ENCODE results near the gene MED12L. TPM values are rescaled to one million over a fixed set of nuclear protein-coding genes. Genes with fewer than 3 reads are reported as not detected.

The MED12L gene
- total RNA-seq, 1 donor from 2014 or later: 0.97 TPM

DNA sequence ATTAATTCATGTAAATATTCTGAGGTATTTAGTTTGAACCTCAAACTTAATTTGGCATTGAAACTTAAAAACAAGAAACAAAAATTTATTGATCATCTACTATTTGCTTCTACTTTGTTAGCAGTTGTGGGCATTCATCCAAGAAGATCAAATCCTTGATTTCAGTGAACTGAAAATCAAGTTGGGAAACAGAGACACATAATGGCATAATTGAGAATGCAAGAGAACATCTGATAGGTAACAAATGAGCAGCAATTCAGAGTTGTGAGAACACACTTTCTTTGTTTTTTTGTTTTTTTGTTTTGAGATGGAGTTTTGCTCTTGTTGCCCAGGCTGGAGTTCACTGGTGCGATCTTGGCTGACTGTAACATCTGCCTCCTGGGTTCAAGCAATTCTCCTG, 33.9 kb upstream of the MED12L start:
- H3K27me3 Mint-ChIP-seq (ENCODE audit: low read depth): peaks cover 2% of the 10 kb centered on the region
- no peaks in the 10 kb centered on the region for H3K4me1 Mint-ChIP-seq (ENCODE audit: low read depth)
- no peaks in the 10 kb centered on the region for H3K36me3 Mint-ChIP-seq (ENCODE audit: low read depth)
- TF ChIP-seq, protein P1, sequence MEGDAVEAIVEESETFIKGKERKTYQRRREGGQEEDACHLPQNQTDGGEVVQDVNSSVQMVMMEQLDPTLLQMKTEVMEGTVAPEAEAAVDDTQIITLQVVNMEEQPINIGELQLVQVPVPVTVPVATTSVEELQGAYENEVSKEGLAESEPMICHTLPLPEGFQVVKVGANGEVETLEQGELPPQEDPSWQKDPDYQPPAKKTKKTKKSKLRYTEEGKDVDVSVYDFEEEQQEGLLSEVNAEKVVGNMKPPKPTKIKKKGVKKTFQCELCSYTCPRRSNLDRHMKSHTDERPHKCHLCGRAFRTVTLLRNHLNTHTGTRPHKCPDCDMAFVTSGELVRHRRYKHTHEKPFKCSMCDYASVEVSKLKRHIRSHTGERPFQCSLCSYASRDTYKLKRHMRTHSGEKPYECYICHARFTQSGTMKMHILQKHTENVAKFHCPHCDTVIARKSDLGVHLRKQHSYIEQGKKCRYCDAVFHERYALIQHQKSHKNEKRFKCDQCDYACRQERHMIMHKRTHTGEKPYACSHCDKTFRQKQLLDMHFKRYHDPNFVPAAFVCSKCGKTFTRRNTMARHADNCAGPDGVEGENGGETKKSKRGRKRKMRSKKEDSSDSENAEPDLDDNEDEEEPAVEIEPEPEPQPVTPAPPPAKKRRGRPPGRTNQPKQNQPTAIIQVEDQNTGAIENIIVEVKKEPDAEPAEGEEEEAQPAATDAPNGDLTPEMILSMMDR (IDR thresholded peaks at IDR 0.05): no peak
- H3K9me3 Mint-ChIP-seq (ENCODE audit: low read depth): no peaks in the 10 kb centered on the region
- no peak overlapping the region for H3K4me3 Mint-ChIP-seq (ENCODE audit: unreplicated experiment)
- H3K27ac Mint-ChIP-seq (ENCODE audit: unreplicated experiment): no peak overlapping the region
- DNase-seq (ENCODE audit: low spot score): no peak

DNA sequence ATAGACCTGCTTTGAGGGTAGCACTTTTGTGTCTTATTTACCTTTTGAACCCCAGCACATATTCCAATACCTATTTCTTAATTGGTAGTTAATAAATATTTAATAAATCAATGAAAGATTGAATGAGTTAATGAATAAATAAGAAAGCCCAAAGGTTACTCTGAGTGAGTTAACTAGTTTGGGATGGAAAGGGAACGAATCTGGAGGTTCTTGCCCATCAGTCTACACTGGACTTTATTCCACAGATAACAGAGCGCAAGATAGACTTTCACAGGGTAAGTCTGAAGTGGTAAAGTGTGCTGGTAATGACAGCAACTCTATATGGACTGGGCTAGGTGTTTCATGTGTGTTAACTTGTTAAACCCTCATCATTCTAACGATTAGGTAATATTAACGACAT, 33.1 kb upstream of the MED12L start:
- Mint-ChIP-seq H3K36me3 (ENCODE audit: low read depth) (no peaks in the 10 kb centered on the region), H3K9me3 (ENCODE audit: low read depth) (no peaks in the 10 kb centered on the region), H3K4me3 (ENCODE audit: unreplicated experiment) (no peak overlapping the region), H3K27ac (ENCODE audit: unreplicated experiment) (no peak overlapping the region), H3K4me1 (ENCODE audit: low read depth) (no peaks in the 10 kb centered on the region), H3K27me3 (ENCODE audit: low read depth) (peaks cover 2% of the 10 kb centered on the region)
- no peak for DNase-seq (ENCODE audit: low spot score)
- TF ChIP-seq, protein P1 (IDR thresholded peaks at IDR 0.05): no peak

DNA sequence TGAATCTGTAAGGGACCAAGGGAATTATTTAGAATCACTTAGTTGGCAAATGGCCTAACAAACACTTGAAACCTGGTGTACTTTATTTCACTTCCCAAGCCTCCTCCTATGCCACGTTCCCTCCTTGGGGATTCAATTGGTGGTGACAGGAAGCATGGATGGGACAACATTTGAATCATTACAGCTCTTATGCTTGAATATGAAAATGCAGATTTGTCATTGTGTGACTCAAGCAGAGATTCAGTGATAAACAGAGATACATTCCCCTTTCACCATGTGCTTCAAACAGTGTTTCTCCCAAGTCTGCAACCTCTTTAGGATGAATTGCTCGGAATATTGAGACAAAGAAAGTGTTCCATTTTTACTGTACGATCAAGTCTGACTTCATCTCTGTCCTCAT, 32.7 kb upstream of the MED12L start:
- H3K9me3 Mint-ChIP-seq (ENCODE audit: low read depth): no peaks in the 10 kb centered on the region
- TF ChIP-seq, protein P1 (IDR thresholded peaks at IDR 0.05): no peak
- no peak for DNase-seq (ENCODE audit: low spot score)
- no peak overlapping the region for H3K4me3 Mint-ChIP-seq (ENCODE audit: unreplicated experiment)
- H3K36me3 Mint-ChIP-seq (ENCODE audit: low read depth): no peaks in the 10 kb centered on the region
- no peaks in the 10 kb centered on the region for H3K4me1 Mint-ChIP-seq (ENCODE audit: low read depth)
- H3K27me3 Mint-ChIP-seq (ENCODE audit: low read depth): peaks cover 2% of the 10 kb centered on the region
- no peak overlapping the region for H3K27ac Mint-ChIP-seq (ENCODE audit: unreplicated experiment)

DNA sequence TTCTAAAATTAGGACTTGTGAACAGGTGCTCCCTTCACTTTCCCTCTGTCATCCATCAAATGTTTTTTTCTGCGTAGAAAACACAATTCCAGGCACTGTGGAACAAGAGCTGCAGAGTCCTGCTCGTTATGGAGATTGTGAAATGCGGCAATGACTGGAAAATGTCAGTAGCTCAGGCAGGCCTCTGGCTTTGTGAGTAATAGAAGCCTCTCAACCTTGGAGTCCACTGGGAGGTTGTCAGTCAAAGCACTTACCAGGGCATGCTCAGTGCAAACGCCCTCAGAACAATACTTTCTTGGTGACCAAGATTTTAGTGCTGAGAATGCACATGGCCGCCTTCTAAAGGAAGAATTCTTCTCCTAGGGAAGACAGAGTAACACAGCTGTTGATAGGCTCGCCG, 26.7 kb upstream of the MED12L start:
- Mint-ChIP-seq H3K4me3 (ENCODE audit: unreplicated experiment) (no peak overlapping the region), H3K27me3 (ENCODE audit: low read depth) (peaks cover 7% of the 10 kb centered on the region)

DNA sequence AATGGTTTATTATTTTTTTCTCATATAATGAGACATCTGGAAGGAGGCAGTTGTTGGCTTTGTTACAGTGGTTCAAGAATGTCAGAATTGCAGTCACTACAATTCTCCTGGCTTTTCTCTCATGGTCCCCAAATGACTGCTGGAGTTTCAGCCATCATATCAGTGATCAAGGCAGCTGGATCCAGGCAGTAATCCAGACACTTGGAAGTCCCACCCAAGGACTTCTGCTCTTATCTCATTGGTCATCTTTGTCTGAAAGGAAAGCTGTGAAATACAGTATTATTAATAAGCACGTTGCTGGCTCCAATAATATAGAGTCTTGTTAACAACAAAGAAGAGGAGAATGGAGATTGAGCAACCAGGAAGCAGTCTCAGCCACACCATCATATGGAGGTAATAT, 22.9 kb upstream of the MED12L start:
- Mint-ChIP-seq H3K9me3 (ENCODE audit: low read depth) (no peaks in the 10 kb centered on the region), H3K4me1 (ENCODE audit: low read depth) (no peaks in the 10 kb centered on the region), H3K27ac (ENCODE audit: unreplicated experiment) (no peak overlapping the region), H3K36me3 (ENCODE audit: low read depth) (no peaks in the 10 kb centered on the region), H3K4me3 (ENCODE audit: unreplicated experiment) (no peak overlapping the region), H3K27me3 (ENCODE audit: low read depth) (peaks cover 5% of the 10 kb centered on the region)
- DNase-seq (ENCODE audit: low spot score): no peak
- TF ChIP-seq, protein P1 (IDR thresholded peaks at IDR 0.05): no peak

More for the DNA sequence above, 26.7 kb upstream of the MED12L start:
- Mint-ChIP-seq H3K36me3 (ENCODE audit: low read depth) (no peaks in the 10 kb centered on the region), H3K4me1 (ENCODE audit: low read depth) (no peaks in the 10 kb centered on the region), H3K27ac (ENCODE audit: unreplicated experiment) (no peak overlapping the region), H3K9me3 (ENCODE audit: low read depth) (no peaks in the 10 kb centered on the region)
- TF ChIP-seq, protein P1 (IDR thresholded peaks at IDR 0.05): no peak
- DNase-seq (ENCODE audit: low spot score): no peak

Data from chondrocyte (in vitro differentiated cells).